ENCODE data around the gene CDKAL1.

GRCh38 chr6:20891161-20891560 is 356.9 kb downstream of the CDKAL1 start:
- TF ChIP-seq GRHL1 (CRISPR knock-in tag; conservative IDR thresholded peaks at IDR 0.05) (no peak), SRSF4 (IDR thresholded peaks at IDR 0.05; ENCODE audit: low read depth, low read length, poor library complexity, severe bottlenecking) (no peak), YY1 (IDR thresholded peaks at IDR 0.05; ENCODE audit: insufficient read depth, insufficient replicate concordance, low read depth, low read length) (no peak), THAP8 (CRISPR knock-in tag; IDR thresholded peaks at IDR 0.05; ENCODE audit: borderline replicate concordance) (no peak), ZFP41 (CRISPR knock-in tag; IDR thresholded peaks at IDR 0.05; ENCODE audit: borderline replicate concordance) (no peak), TCF12 (IDR thresholded peaks at IDR 0.05) (no peak), TCF12 (CRISPR knock-in tag; IDR thresholded peaks at IDR 0.05) (no peak), RXRA (CRISPR knock-in tag; IDR thresholded peaks at IDR 0.05) (no peak), CTCF (CRISPR knock-in tag; IDR thresholded peaks at IDR 0.05) (no peak), PBX2 (CRISPR knock-in tag; IDR thresholded peaks at IDR 0.05) (no peak), BRCA1 (CRISPR knock-in tag; IDR thresholded peaks at IDR 0.05) (no peak), ZNF281 (CRISPR knock-in tag; IDR thresholded peaks at IDR 0.05; ENCODE audit: borderline replicate concordance) (no peak)
